Aorta (tissue), 5 donors: ENCODE measurements around the gene TKT. TPM values are rescaled to one million over a fixed set of nuclear protein-coding genes. Genes with fewer than 3 reads are reported as not detected.

Experiments used
- ATAC-seq: fragments of 200-7000 bp; cut with Tn5 transposase; one replicate; pipeline ENCODE4 v1.9.1; 2022; ENCODE audit warnings: moderate library complexity; ENCODE audit not compliant: low FRiP score
- DNase-seq, 2 donors: peaks; one replicate each; pipeline ENCODE4 v3.0.0-alpha.2; 2020
- H3K27ac ChIP-seq, 2 donors: one replicate each; pipeline ENCODE4 v1.5.1; 2013; ENCODE audit warnings: low read length in 2 of 2, mild to moderate bottlenecking in 2 of 2, moderate library complexity in 2 of 2, control low read depth in 1 of 2, inconsistent platforms in 1 of 2, low read depth in 1 of 2
- H3K27me3 ChIP-seq, 2 donors: one replicate each; pipeline ENCODE4 v1.6.1; 2013; ENCODE audit warnings: control low read depth in 1 of 2, low read length in 1 of 2, mild to moderate bottlenecking in 1 of 2, moderate library complexity in 1 of 2; ENCODE audit not compliant: insufficient read depth in 2 of 2, control insufficient read depth in 1 of 2
- H3K36me3 ChIP-seq, 2 donors: one replicate each; pipeline ENCODE4 v1.6.1; 2013; ENCODE audit warnings: control low read depth in 1 of 2, low read length in 1 of 2, mild to moderate bottlenecking in 1 of 2; ENCODE audit not compliant: insufficient read depth in 2 of 2, control insufficient read depth in 1 of 2
- H3K4me1 ChIP-seq, 2 donors: one replicate each; pipeline ENCODE4 v1.6.1; 2013; ENCODE audit warnings: low read length in 2 of 2, control low read depth in 1 of 2, mild to moderate bottlenecking in 1 of 2, moderate library complexity in 1 of 2; ENCODE audit not compliant: insufficient read depth in 2 of 2, control insufficient read depth in 1 of 2
- H3K4me3 ChIP-seq, 2 donors: one replicate each; pipeline ENCODE4 v1.5.1; 2013; ENCODE audit warnings: low read length in 2 of 2, control low read depth in 1 of 2, mild to moderate bottlenecking in 1 of 2
- H3K9me3 ChIP-seq: one replicate; pipeline ENCODE4 v1.6.1; 2013; ENCODE audit warnings: mild to moderate bottlenecking, low read length; ENCODE audit not compliant: control insufficient read depth
- WGBS, 2 donors: extraction: QIAGEN DNeasy Blood & Tissue Kit; methylation state at CpG; one replicate each; pipeline ENCODE4 v1.1.7; 2013; 5-methylcytosine and 5-hydroxymethylcytosine counted together
- intact Hi-C, 2 donors: fragments of 100-400 bp; cut with DNase I; formaldehyde crosslinking; loops; one replicate each; pipeline versions ENCODE4 v1.14.2 to v1.15.0; 2022
- polyA plus RNA-seq, 2 donors: library from polyadenylated mRNA; stranded (reverse); fragments of 200-250 nt; gene quantifications; one replicate each; pipeline ENCODE4 v1.2.3, GENCODE V29; 2013
- total RNA-seq, 2 donors: library from RNA; stranded (reverse); fragmentation: NEBNext Ultra II Directional; extraction: Animal tissue kit (Norgen Biotek cat#: 25700); gene quantifications; one replicate each; pipeline ENCODE4 v1.2.1, GENCODE V29; 2021
- donor health status: healthy with polysubstance abuse.
- donor health status: Bipolar disorder and iron deficiency.
- donor health status: DM: no; HTN: no; CAD: no.
- donor health status: DM: no; HTN: no; CAD: no.
- donor health status: DM: yes; HTN: yes; CAD: no.

The TKT gene
- total and polyA plus RNA-seq, 4 donors: 92.4 to 208 (median 146) TPM

GRCh38 chr3:53238886-53239285 is 16.9 kb downstream of the TKT start:
- no peak for DNase-seq
- peaks cover 0 to 2% of the 10 kb centered on the region in 2 donors for H3K36me3 ChIP-seq

GRCh38 chr3:53238051-53238850 is 17.6 kb downstream of the TKT start:
- Histone ChIP-seq H3K9me3 (no peaks in the 10 kb centered on the region), H3K4me1 (no peaks in the 10 kb centered on the region), H3K27me3 (no peaks in the 10 kb centered on the region), H3K4me3 (no peak overlapping the region), H3K27ac (peak overlapping the region in 1 of 2 donors; percentile 7), H3K36me3 (peaks cover 0 to 2% of the 10 kb centered on the region in 2 donors)
- DNase-seq (peak in 1 of 2 donors; percentile 45), ATAC-seq (no peak)
- intact Hi-C loops: loop anchor here in 1 of 2 donors (5.0 kb wide), 1 partner anchor 34 kb away; no protein-coding TSS in a partner anchor
- 87 to 89% methylated on average over 6 of the region's 6 CpGs for WGBS, 2 donors

More at GRCh38 chr3:53238886-53239285, 16.9 kb downstream of the TKT start:
- Histone ChIP-seq H3K4me3 (no peak overlapping the region), H3K27ac (peak overlapping the region in 1 of 2 donors; percentile 7), H3K9me3 (no peaks in the 10 kb centered on the region), H3K27me3 (no peaks in the 10 kb centered on the region), H3K4me1 (no peaks in the 10 kb centered on the region)
- ATAC-seq: no peak
- 86 to 87% methylated on average over 4 of the region's 4 CpGs for WGBS, 2 donors
- intact Hi-C loops: loop anchor here in 1 of 2 donors (5.0 kb wide), 1 partner anchor 33 kb away; no protein-coding TSS in a partner anchor

- ATAC-seq: peak; percentile 92
- peak overlapping the region in 1 of 2 donors; percentile 60 for H3K27ac ChIP-seq
Measured at GRCh38 chr3:53236112-53236841, 19.5 kb downstream of the TKT start.

GRCh38 chr3:53235545-53235944 is 20.3 kb downstream of the TKT start:
- no peak overlapping the region for H3K4me3 ChIP-seq
- H3K36me3 ChIP-seq: peaks cover 0 to 7% of the 10 kb centered on the region in 2 donors
- intact Hi-C loops: loop anchor here in 1 of 2 donors (5.0 kb wide), 1 partner anchor 37 kb away; no protein-coding TSS in a partner anchor
- DNase-seq: peak in 1 of 2 donors; percentile 42
- H3K4me1 ChIP-seq: no peaks in the 10 kb centered on the region
- WGBS, 2 donors: 76 to 83% methylated on average over 6 of the region's 6 CpGs
- H3K9me3 ChIP-seq: no peaks in the 10 kb centered on the region
- no peak for ATAC-seq
- H3K27me3 ChIP-seq: no peaks in the 10 kb centered on the region
- H3K27ac ChIP-seq: peak overlapping the region in 1 of 2 donors; percentile 39

More at GRCh38 chr3:53236112-53236841, 19.5 kb downstream of the TKT start:
- Histone ChIP-seq H3K4me1 (no peaks in the 10 kb centered on the region), H3K36me3 (peaks cover 0 to 7% of the 10 kb centered on the region in 2 donors), H3K27me3 (no peaks in the 10 kb centered on the region), H3K4me3 (no peak overlapping the region), H3K9me3 (no peaks in the 10 kb centered on the region)
- intact Hi-C loops: loop anchor here in 1 of 2 donors (5.0 kb wide), 1 partner anchor 36 kb away; no protein-coding TSS in a partner anchor
- DNase-seq: peak; percentile 87 to 91
- 48 to 52% methylated on average over 9 of the region's 9 CpGs for whole genome bisulfite sequencing, 2 donors

GRCh38 chr3:53234841-53235232 is 21.0 kb downstream of the TKT start:
- ATAC-seq (no peak), DNase-seq (peak in 1 of 2 donors; percentile 33)
- no peaks in the 10 kb centered on the region for H3K9me3 ChIP-seq
- H3K36me3 ChIP-seq: peaks cover 0 to 12% of the 10 kb centered on the region in 2 donors
- H3K4me1 ChIP-seq: no peaks in the 10 kb centered on the region
- no peaks in the 10 kb centered on the region for H3K27me3 ChIP-seq
- intact Hi-C loops: loop anchor here in 1 of 2 donors (5.0 kb wide), 1 partner anchor 37 kb away; no protein-coding TSS in a partner anchor
- no peak overlapping the region for H3K4me3 ChIP-seq
- 90 to 96% methylated on average over 10 of the region's 10 CpGs for WGBS, 2 donors
- no peak overlapping the region for H3K27ac ChIP-seq

GRCh38 chr3:53234130-53234840 is 21.5 kb downstream of the TKT start:
- Histone ChIP-seq H3K4me1 (no peaks in the 10 kb centered on the region), H3K4me3 (no peak overlapping the region), H3K27me3 (no peaks in the 10 kb centered on the region), H3K27ac (no peak overlapping the region), H3K36me3 (peaks cover 0 to 12% of the 10 kb centered on the region in 2 donors), H3K9me3 (no peaks in the 10 kb centered on the region)
- WGBS, 2 donors: 82 to 84% methylated on average over 15 of the region's 15 CpGs
- ATAC-seq (no peak), DNase-seq (peak in 1 of 2 donors; percentile 19)
- intact Hi-C loops: no loop called here

GRCh38 chr3:53232641-53233377 is 23.0 kb downstream of the TKT start:
- WGBS, 2 donors: 79 to 85% methylated on average over 17 to 18 of the region's 18 CpGs
- ATAC-seq (no peak), DNase-seq (peak; percentile 35 to 75)
- Histone ChIP-seq H3K4me3 (no peak overlapping the region), H3K27me3 (no peaks in the 10 kb centered on the region), H3K9me3 (no peaks in the 10 kb centered on the region), H3K4me1 (no peaks in the 10 kb centered on the region), H3K36me3 (peaks cover 4 to 23% of the 10 kb centered on the region in 2 donors), H3K27ac (no peak overlapping the region)
- intact Hi-C loops: no loop called here
